Osteoblast (primary cell): ENCODE data around the gene CDC25C. TPM values are rescaled to one million over a fixed set of nuclear protein-coding genes. Genes with fewer than 3 reads are reported as not detected.
A peak's percentile ranks its signal among the peaks of the same experiment; 100 is the strongest.

ENCODE experiments used
- DNase-seq: peaks from one replicate; pipeline ENCODE4 v3.0.0; 2011; ENCODE audit warnings: low spot score, mixed read lengths; ENCODE audit not compliant: insufficient read length; ENCODE audit errors: missing footprints
- H2AFZ ChIP-seq: 2 replicates; pipeline ENCODE4 v1.6.0; 2011; ENCODE audit warnings: mild to moderate bottlenecking, low read length
- H3K27ac ChIP-seq: 2 replicates; pipeline ENCODE4 v1.5.1; 2011; ENCODE audit warnings: mild to moderate bottlenecking, low read depth, low read length, moderate library complexity
- H3K27me3 ChIP-seq: 2 replicates; pipeline ENCODE4 v1.6.0; 2012; ENCODE audit warnings: mild to moderate bottlenecking, control low read depth, inconsistent platforms, low read length, moderate library complexity; ENCODE audit not compliant: insufficient read depth
- H3K36me3 ChIP-seq: 2 replicates; pipeline ENCODE4 v1.5.1; 2011; ENCODE audit warnings: mild to moderate bottlenecking, low read length, control low read depth, moderate library complexity; ENCODE audit not compliant: insufficient read depth
- H3K4me1 ChIP-seq: 2 replicates; pipeline ENCODE4 v1.5.1; 2011; ENCODE audit warnings: mild to moderate bottlenecking, low read length, control low read depth, moderate library complexity; ENCODE audit not compliant: insufficient read depth
- H3K4me2 ChIP-seq: 2 replicates; pipeline ENCODE4 v1.6.0; 2011; ENCODE audit warnings: mild to moderate bottlenecking, low read length; ENCODE audit not compliant: insufficient read depth
- H3K4me3 ChIP-seq: fragments of 200-600 bp; sonication (generic); 3 replicates; pipeline ENCODE4 v1.5.1; 2012; ENCODE audit warnings: mild to moderate bottlenecking, low read length, inconsistent platforms; ENCODE audit not compliant: insufficient read depth
- H3K79me2 ChIP-seq: 2 replicates; pipeline ENCODE4 v1.6.0; 2012; ENCODE audit warnings: mild to moderate bottlenecking, low read length, control low read depth, inconsistent platforms; ENCODE audit not compliant: insufficient read depth
- H3K9me3 ChIP-seq: 2 replicates; pipeline ENCODE4 v1.5.1; 2011; ENCODE audit warnings: low read depth, low read length, control low read depth
- H4K20me1 ChIP-seq: 2 replicates; pipeline ENCODE4 v1.6.0; 2012; ENCODE audit warnings: mild to moderate bottlenecking, low read length, control low read depth; ENCODE audit not compliant: insufficient read depth
- CTCF ChIP-seq: IDR thresholded peaks from 2 replicates; pipeline ENCODE4 v1.5.1; 2011; ENCODE audit warnings: mild to moderate bottlenecking, low read depth, low read length, moderate library complexity; ENCODE audit errors: extremely low read depth
- total RNA-seq: library from RNA; depleted of rRNA; stranded (reverse); fragments of >200 nt; gene quantifications from 2 replicates; pipeline ENCODE4 v1.2.3, GENCODE V29; 2012

Gene CDC25C
- total RNA-seq, 1 donor, result 1.8 TPM

GRCh38 chr5:138364576-138364975 lies 33.0 kb upstream of the CDC25C start:
- peaks cover 93% of the 10 kb centered on the region for H3K79me2 ChIP-seq
- TF ChIP-seq CTCF, result no peak
- DNase-seq, result no peak
- H3K27ac ChIP-seq, result no peak overlapping the region
- peaks cover 21% of the 10 kb centered on the region for H4K20me1 ChIP-seq
- no peaks in the 10 kb centered on the region for H3K9me3 ChIP-seq
- no peaks in the 10 kb centered on the region for H3K27me3 ChIP-seq
- H2AFZ ChIP-seq, result no peak overlapping the region
- no peak overlapping the region for H3K4me3 ChIP-seq
- H3K4me2 ChIP-seq, result no peak overlapping the region
- H3K4me1 ChIP-seq, result peaks cover 3% of the 10 kb centered on the region
- no peaks in the 10 kb centered on the region for H3K36me3 ChIP-seq

- Histone ChIP-seq H2AFZ (no peak overlapping the region), H3K27me3 (no peaks in the 10 kb centered on the region), H3K79me2 (peaks cover 91% of the 10 kb centered on the region), H4K20me1 (peaks cover 13% of the 10 kb centered on the region), H3K9me3 (no peaks in the 10 kb centered on the region), H3K4me3 (no peak overlapping the region), H3K27ac (no peak overlapping the region), H3K4me1 (no peaks in the 10 kb centered on the region), H3K36me3 (no peaks in the 10 kb centered on the region), H3K4me2 (no peak overlapping the region)
- no peak for TF ChIP-seq CTCF
- no peak for DNase-seq
These were observed 29.4 kb upstream of the CDC25C start for GRCh38 chr5:138360941-138361452.

- Histone ChIP-seq H3K79me2 (peaks cover 91% of the 10 kb centered on the region), H3K36me3 (no peaks in the 10 kb centered on the region), H3K9me3 (no peaks in the 10 kb centered on the region), H3K27me3 (no peaks in the 10 kb centered on the region), H3K4me1 (peaks cover 11% of the 10 kb centered on the region), H3K27ac (no peak overlapping the region), H3K4me3 (no peak overlapping the region), H3K4me2 (no peak overlapping the region), H4K20me1 (peaks cover 24% of the 10 kb centered on the region), H2AFZ (no peak overlapping the region)
- no peak for TF ChIP-seq CTCF
- peak; percentile 34 for DNase-seq
These were observed 28.0 kb upstream of the CDC25C start for GRCh38 chr5:138359621-138360020.

- peak overlapping the region; percentile 90 for H3K4me3 ChIP-seq
These were observed 23.3 kb upstream of the CDC25C start for GRCh38 chr5:138354926-138355378.

More at GRCh38 chr5:138354926-138355378, 23.3 kb upstream of the CDC25C start:
- peak; percentile 16 for TF ChIP-seq CTCF
- H2AFZ ChIP-seq, result no peak overlapping the region
- H3K4me2 ChIP-seq, result peak overlapping the region; percentile 88
- peaks cover 43% of the 10 kb centered on the region for H3K4me1 ChIP-seq
- DNase-seq, result peak; percentile 96
- no peaks in the 10 kb centered on the region for H3K9me3 ChIP-seq
- peaks cover 22% of the 10 kb centered on the region for H4K20me1 ChIP-seq
- H3K27me3 ChIP-seq, result no peaks in the 10 kb centered on the region
- no peak overlapping the region for H3K27ac ChIP-seq
- peaks cover 64% of the 10 kb centered on the region for H3K79me2 ChIP-seq
- H3K36me3 ChIP-seq, result no peaks in the 10 kb centered on the region
